NCI-H774 (cell line): ENCODE data around the gene DNAAF1.
"Not testable (repeated sequence)": the region's sequence is repeated elsewhere in the genome, so short reads cannot be mapped to it uniquely, and the experiment has no call there.

Experiments used
- DNase-seq: peaks from one replicate; lab custom pipeline; 2025; lab: John Stamatoyannopoulos, UW

The DNAAF1 gene

GRCh38 chr16:84212154-84212553, 67.0 kb downstream of the DNAAF1 start:
- DNase-seq, result no peak

DNA sequence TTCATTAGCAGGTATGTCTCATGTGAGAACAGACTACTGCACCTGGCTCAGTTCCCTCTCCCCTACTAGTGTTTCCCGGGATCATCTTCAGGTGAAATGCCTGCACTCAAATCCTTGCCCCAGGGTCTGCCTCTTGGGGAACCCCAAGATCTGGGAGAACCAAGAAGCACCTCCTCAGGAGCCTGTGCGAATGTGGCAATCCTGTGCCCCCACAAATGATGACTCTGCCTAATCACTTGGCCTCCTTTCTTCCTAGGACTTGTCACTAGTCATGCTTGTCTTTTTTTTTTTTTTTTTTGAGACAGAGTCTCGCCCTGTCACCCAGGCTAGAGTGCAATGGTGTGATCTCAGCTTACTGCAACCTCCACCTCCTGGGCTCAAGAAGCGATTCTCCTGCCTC, 67.5 kb downstream of the DNAAF1 start:
- no peak for DNase-seq

DNA sequence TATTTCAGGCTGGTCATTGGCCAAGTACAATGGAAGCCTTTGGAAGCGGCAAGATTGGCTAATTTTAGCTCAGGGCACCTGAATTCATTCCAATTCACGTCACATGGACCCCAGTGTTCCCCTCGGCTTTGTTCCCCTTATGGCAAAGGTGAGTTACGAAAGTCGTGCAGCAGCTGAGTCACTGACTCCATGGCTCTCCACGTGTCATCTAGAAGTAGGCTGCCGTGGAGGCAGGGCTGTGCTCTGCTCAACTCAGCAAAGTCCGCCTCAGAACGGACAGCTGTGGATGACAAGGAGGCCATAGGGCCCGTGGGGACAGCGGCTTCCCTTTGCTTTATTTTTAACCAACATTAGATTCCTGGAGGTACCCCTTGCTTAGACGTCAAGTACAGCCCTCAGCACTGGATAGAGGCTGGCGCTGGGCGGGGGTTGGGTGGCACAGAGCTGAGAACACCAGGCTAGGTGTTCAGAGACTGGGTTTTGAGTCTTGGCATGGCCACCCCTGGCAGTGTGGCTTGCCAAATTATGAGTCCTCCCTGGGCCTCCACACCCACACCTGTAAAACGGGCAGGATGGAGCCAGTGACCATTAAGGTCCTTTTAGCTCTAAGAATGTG, 69.5 kb downstream of the DNAAF1 start:
- no peak for DNase-seq

GRCh38 chr16:84215531-84215930, 70.4 kb downstream of the DNAAF1 start:
- no peak for DNase-seq

DNA sequence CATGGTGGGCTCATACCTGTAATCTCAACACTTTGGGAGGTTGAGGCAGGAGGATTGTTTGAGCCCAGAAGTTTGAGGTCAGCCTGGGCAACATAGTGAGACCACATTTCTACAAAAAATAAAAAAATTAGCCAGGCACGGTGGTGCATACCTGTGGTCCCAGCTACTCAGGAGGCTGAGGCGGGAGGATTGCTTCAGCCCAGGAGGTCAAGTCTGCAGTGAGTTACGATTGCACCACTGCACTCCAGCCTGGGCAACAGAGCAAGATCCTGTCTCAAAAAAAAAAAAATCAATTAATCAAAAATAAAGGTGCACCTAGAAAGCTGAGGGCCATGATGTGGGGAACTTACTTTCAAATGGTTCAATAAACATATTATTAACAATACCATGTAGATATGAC, 71.0 kb downstream of the DNAAF1 start:
- DNase-seq, result not testable (repeated sequence)

DNA sequence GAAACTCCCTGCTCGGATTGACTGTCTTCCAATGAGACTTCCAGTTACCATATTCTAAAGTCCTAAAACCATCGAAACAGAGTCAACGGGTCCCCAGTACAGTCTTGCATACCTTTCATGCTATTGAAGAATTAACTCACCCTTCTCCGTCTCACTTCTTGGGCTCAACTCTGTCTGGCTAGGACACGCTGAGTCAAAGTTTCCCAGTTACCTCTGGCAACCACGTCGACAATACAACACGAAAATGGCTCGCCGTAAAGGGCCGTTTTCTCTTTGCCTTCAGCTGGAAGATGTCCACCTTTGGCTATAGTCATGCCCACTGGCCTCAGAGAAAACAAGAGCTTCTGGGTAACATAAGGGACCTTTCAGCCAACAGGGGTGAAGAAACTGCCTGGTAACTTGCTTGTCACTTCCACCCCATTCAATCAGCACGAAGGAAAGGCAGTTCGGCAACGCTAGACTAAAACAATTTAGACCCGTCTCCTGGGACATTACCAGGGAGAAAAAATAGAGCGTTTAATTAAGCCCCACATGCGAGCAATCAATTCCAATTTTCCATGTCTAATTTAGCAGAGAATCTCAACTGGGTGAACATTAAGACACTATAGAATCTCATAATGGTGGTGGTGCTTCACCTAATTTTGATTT, 73.2 kb downstream of the DNAAF1 start:
- DNase-seq, result no peak

GRCh38 chr16:84218956-84219355, 73.8 kb downstream of the DNAAF1 start:
- DNase-seq, result no peak

- no peak for DNase-seq
These were observed 75.7 kb downstream of the DNAAF1 start for GRCh38 chr16:84220851-84221250.

DNA sequence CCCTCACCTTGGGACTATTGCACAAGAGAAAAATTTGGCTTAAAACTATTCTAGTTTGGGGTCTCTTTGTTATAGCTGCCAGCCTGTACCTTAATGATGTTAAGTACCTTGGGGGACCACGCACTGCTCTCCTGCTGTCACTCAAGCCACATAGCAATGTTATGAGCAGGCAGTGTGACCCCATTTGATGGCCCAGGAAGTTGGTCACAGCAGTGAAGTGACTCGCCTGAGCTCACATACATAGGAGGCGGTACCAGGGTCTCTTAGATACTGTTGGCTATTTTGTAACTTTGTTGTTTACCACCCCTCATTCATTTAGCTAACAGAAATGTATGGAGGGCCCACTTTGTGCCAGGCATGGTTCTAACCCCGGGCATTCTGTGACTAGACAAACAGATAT, 78.3 kb downstream of the DNAAF1 start:
- DNase-seq, result no peak

GRCh38 chr16:84224554-84224953, 79.4 kb downstream of the DNAAF1 start:
- DNase-seq, result no peak

DNA sequence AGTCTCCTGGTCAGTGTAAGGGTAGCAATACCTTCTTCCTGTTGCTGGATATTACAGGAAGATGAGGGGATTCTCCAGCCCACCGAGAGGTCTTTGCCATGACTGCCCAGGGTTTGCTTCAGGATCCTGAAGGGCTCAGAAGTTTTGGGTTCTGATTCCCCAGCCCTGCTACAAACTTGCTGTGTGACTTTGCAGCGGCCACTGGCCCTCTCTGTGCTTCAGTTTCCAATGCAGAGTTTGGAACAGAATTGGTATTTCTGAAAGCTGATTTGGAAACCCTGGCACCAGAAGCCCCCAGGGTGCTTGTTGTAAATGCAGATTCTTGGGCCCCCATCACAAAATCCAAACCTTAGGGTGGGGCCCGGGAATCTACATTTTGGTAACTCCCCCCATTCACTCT, 80.0 kb downstream of the DNAAF1 start:
- no peak for DNase-seq

GRCh38 chr16:84225571-84225970, 80.5 kb downstream of the DNAAF1 start:
- DNase-seq, result no peak

DNA sequence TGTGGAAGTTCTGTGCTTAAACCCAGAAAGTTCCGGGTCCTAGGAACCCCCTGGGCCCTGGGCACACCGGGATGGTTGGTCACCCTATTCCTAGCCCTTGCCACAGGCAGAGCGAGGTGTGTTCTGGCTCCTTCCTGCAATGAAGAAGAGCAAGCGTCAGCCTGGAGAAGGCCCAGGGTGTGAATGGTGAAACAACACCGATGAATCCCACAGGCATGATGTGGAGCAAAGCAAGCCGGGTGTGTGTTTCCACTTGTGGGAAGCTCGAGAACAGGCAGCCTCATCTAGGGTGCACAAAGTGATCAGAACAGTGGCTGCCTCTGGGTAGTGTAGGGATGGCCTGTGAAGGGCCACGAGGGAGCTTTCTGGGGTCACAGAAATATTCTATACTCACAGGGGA, 80.9 kb downstream of the DNAAF1 start:
- no peak for DNase-seq
